Measurements from ENCODE around the gene AQP2. TPM values are rescaled to one million over a fixed set of nuclear protein-coding genes. Genes with fewer than 3 reads are reported as not detected.
A peak's percentile ranks its signal among the peaks of the same experiment; 100 is the strongest.

Gene AQP2
- total and polyA plus RNA-seq, 4 experiments from 2014 or later = not detected

DNA sequence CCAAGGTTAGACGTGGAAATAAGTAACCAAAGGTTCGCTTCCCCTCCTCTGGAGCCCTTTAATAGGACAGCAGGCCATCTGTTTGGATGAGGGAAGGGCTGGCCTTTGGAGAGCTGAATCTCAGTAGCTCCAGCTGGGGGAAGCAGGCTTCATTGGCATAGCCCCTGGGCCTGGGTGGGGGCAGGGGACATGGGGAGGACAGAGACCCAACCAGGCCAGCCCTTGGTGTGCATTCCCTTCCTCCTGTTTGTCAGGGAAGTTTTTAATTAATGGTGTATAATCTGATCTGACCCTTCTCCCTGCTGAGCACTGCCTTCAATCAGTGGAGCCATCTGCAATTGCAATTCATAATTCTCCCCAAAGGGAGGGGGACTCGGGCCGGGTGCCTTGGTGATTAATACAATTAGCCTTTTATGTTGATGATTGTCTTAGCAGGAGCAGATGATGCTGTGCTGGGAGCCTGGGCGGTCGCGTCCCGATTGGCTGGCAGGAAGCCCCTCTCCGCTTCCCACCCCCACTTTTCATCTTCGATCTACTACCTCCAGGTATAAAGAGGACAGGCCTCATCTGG is 28.6 kb downstream of the AQP2 start:
- ChIA-PET POLR2A (ENCODE audit: partially characterized antibody) (no interaction called here), CTCF (ENCODE audit: partially characterized antibody) (interaction anchor here (0.7 to 7.2 kb wide), 4 partner anchors 11 to 132 kb away, joined by 3 to 52 read pairs (median 4); partner anchors contain the start of gene COX14)
- Histone ChIP-seq H3K9me3 (ENCODE audit: control insufficient read depth in 1 of 2, low read length in 2 of 2) (no peaks in the 10 kb centered on the region), H3K4me3 (ENCODE audit: low read length in 2 of 2) (no peak overlapping the region), H3K27ac (ENCODE audit: low read depth, low read length) (no peak overlapping the region), H3K4me1 (ENCODE audit: insufficient read depth, low read length) (no peaks in the 10 kb centered on the region), H3K27me3 (ENCODE audit: insufficient read depth, low read length) (no peaks in the 10 kb centered on the region), H3K36me3 (ENCODE audit: insufficient read depth, low read length) (no peaks in the 10 kb centered on the region)
- Mint-ChIP-seq H3K27ac (no peak overlapping the region), H3K36me3 (no peaks in the 10 kb centered on the region), H3K4me3 (no peak overlapping the region), H3K4me1 (no peaks in the 10 kb centered on the region), H3K27me3 (no peaks in the 10 kb centered on the region), H3K9me3 (no peaks in the 10 kb centered on the region)
- DNase-seq = no peak
- intact Hi-C loops (cut with micrococcal nuclease) = no loop called here

DNA sequence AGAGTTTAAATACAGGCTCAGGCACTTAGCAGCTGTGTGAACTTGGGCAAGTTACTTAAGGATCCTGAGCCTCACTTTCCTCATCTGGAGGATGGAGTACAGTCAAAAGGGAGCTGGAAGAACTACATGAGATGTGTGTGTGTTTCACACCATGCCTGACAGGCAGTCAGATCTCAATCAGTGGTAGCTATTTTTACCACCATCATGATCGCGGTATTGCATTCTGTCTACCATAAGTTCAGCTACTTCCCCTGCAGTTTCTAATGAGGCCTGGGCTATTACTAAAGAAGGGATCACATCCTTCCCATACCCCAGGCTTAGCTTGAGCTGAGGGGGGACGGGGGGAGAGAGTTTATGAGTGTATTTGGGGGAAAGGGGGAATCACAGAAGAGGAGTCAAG is 29.3 kb downstream of the AQP2 start:
- no peak overlapping the region for H3K27ac Mint-ChIP-seq
- no peaks in the 10 kb centered on the region for H3K36me3 ChIP-seq (ENCODE audit: insufficient read depth, low read length)
- POLR2A ChIA-PET (ENCODE audit: partially characterized antibody) = no interaction called here

DNA sequence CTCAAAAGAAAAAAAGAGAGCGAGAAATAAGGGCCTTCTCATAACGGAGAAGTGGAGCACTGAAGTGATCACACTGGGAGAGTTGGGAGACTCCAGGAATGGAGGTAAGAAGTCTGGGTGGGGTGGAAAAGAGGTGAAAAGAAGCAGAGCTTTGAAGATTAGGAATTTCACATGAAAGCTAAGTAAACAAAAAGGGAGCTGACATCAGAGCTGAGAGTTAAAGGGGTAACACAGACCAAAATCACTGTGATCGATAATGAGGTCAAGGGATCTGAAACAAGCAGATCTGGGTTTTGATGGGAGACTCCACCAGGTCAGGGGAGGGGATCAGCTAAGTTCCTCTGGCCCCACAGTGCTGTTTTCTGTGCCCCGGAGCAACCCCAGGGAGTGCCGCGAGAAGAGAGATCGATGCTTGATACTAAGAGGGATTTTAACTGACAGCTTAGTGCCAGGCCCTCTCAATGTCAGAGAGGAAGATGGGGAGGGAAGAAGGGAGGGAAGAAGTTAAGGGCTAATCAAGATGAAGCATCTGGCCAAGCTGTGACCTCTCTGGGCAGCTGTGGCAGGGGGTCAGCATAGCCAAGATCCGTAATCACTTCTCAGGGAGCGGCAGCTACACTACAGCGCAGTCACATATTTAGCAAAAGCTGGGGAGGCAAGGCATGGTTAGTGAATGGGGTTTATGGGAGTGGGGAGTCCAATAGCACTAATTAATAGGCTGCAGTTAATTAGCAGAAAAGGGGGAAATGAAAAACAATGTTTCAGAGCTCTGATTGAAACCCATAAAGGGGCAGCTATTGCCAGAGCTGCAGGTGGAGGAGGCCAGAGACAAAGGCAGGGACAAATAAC is 30.2 kb downstream of the AQP2 start:
- Histone ChIP-seq H3K27me3 (ENCODE audit: insufficient read depth, low read length) (no peaks in the 10 kb centered on the region), H3K27ac (ENCODE audit: low read depth, low read length) (no peak overlapping the region), H3K4me3 (ENCODE audit: low read length in 2 of 2) (no peak overlapping the region), H3K4me1 (ENCODE audit: insufficient read depth, low read length) (no peaks in the 10 kb centered on the region), H3K9me3 (ENCODE audit: control insufficient read depth in 1 of 2, low read length in 2 of 2) (no peaks in the 10 kb centered on the region), H3K36me3 (ENCODE audit: insufficient read depth, low read length) (no peaks in the 10 kb centered on the region)
- Mint-ChIP-seq H3K27me3 (no peaks in the 10 kb centered on the region), H3K27ac (peak overlapping the region in 1 of 7 donors; percentile 15), H3K36me3 (no peaks in the 10 kb centered on the region), H3K4me1 (no peaks in the 10 kb centered on the region), H3K4me3 (no peak overlapping the region), H3K9me3 (no peaks in the 10 kb centered on the region)
- ChIA-PET POLR2A (ENCODE audit: partially characterized antibody) (no interaction called here), CTCF (ENCODE audit: partially characterized antibody) (interaction anchor here (0.9 to 7.2 kb wide), 5 partner anchors 9 to 93 kb away, joined by 3 to 52 read pairs (median 6); no protein-coding TSS in a partner anchor)
- intact Hi-C loops (cut with micrococcal nuclease) = no loop called here
- DNase-seq = no peak

More for the DNA sequence above, 29.3 kb downstream of the AQP2 start:
- Mint-ChIP-seq H3K4me3 (no peak overlapping the region), H3K36me3 (no peaks in the 10 kb centered on the region), H3K9me3 (no peaks in the 10 kb centered on the region), H3K27me3 (no peaks in the 10 kb centered on the region), H3K4me1 (no peaks in the 10 kb centered on the region)
- no peak for DNase-seq
- Histone ChIP-seq H3K27ac (ENCODE audit: low read depth, low read length) (no peak overlapping the region), H3K9me3 (ENCODE audit: control insufficient read depth in 1 of 2, low read length in 2 of 2) (no peaks in the 10 kb centered on the region), H3K4me1 (ENCODE audit: insufficient read depth, low read length) (no peaks in the 10 kb centered on the region), H3K27me3 (ENCODE audit: insufficient read depth, low read length) (no peaks in the 10 kb centered on the region), H3K4me3 (ENCODE audit: low read length in 2 of 2) (no peak overlapping the region)
- CTCF ChIA-PET (ENCODE audit: partially characterized antibody) = interaction anchor here (0.7 to 7.2 kb wide), 3 partner anchors 8 to 114 kb away, joined by 3 to 52 read pairs (median 4); no protein-coding TSS in a partner anchor
- intact Hi-C loops (cut with micrococcal nuclease) = no loop called here

DNA sequence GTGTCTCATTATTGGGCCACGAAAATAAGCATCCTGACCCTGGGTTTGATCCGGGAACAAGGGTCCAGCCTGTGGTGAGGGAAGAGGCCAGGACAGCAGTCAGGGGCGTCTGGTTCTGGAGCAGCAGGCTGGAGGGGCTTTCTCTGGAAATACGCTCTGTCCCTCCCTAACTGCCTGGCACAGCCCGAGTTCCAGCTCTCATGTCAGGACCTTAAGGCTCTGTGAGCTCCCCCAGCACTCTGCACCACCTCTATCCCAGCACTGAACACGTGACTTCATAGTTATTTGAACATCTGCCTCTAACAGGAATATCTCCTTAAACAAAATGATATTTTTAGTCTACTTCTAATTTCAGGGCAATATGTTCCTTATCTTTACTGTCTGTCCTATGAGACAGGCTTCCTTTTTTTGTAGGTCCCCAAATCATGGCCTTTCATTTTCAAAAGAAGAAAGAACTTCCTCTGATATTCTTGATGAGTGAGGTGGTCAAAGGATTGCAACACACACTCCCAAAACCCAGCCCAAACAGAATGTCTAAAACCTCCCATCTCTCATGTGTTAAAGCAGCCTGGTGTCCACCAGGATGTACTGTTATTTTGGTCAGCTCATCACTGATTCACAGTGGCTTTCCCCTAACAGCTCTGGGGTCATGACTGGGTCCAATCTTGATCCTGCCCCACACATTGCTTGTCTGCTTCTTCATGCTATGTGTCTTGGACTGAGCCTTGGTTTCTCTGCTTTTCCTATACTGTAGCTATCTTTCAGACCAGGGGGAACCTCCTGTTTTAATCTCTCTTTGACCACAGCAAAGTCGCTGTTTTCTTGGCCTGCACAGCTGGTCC is 31.9 kb downstream of the AQP2 start:
- no peaks in the 10 kb centered on the region for H3K27me3 Mint-ChIP-seq
- H3K4me3 ChIP-seq (ENCODE audit: low read length in 2 of 2) = no peak overlapping the region
- H3K27ac ChIP-seq (ENCODE audit: low read depth, low read length) = no peak overlapping the region
- no peak for DNase-seq
- POLR2A ChIA-PET (ENCODE audit: partially characterized antibody) = interaction anchor here (0.6 kb wide), 1 partner anchor 241 kb away, joined by 3 read pairs; the partner anchor contains the start of gene TMBIM6
- H3K4me1 Mint-ChIP-seq = no peaks in the 10 kb centered on the region
- H3K36me3 ChIP-seq (ENCODE audit: insufficient read depth, low read length) = no peaks in the 10 kb centered on the region
- H3K9me3 Mint-ChIP-seq = no peaks in the 10 kb centered on the region
- H3K27me3 ChIP-seq (ENCODE audit: insufficient read depth, low read length) = no peaks in the 10 kb centered on the region
- no peaks in the 10 kb centered on the region for H3K36me3 Mint-ChIP-seq
- intact Hi-C loops (cut with micrococcal nuclease) = no loop called here
- H3K4me1 ChIP-seq (ENCODE audit: insufficient read depth, low read length) = no peaks in the 10 kb centered on the region
- no peaks in the 10 kb centered on the region for H3K9me3 ChIP-seq (ENCODE audit: control insufficient read depth in 1 of 2, low read length in 2 of 2)
- H3K4me3 Mint-ChIP-seq = no peak overlapping the region
- peak overlapping the region in 2 of 7 donors; percentile 35 to 39 for H3K27ac Mint-ChIP-seq
- CTCF ChIA-PET (ENCODE audit: partially characterized antibody) = interaction anchor here (0.6 to 7.2 kb wide), 8 partner anchors 8 to 89 kb away, joined by 3 to 52 read pairs (median 3); no protein-coding TSS in a partner anchor

DNA sequence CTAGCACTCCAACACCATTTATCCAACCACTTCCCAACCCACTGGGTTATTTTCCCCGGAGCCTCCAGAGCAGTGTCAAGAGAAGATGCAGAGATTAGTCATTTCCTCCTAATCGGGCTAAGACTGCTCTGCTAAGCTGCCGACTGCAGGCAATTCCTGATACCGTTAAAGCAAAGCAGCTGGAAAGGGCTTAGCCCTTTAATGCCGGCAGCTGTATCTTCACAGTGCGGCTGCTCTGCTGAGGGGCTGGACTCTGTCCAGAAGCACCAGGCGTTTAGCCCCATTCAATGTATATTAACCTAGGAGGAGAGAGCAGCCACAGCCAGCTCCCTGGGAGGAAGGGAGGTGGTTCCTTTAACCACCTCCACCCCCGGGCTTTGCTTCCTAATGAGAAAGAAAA is 33.4 kb downstream of the AQP2 start:
- intact Hi-C loops (cut with micrococcal nuclease) = no loop called here
- Mint-ChIP-seq H3K36me3 (peaks cover 0 to 4% of the 10 kb centered on the region in 2 donors), H3K4me3 (no peak overlapping the region), H3K4me1 (no peaks in the 10 kb centered on the region), H3K27ac (peak overlapping the region in 1 of 7 donors; percentile 22), H3K27me3 (no peaks in the 10 kb centered on the region), H3K9me3 (no peaks in the 10 kb centered on the region)
- Histone ChIP-seq H3K4me1 (ENCODE audit: insufficient read depth, low read length) (no peaks in the 10 kb centered on the region), H3K27ac (ENCODE audit: low read depth, low read length) (no peak overlapping the region), H3K36me3 (ENCODE audit: insufficient read depth, low read length) (no peaks in the 10 kb centered on the region), H3K9me3 (ENCODE audit: control insufficient read depth in 1 of 2, low read length in 2 of 2) (no peaks in the 10 kb centered on the region), H3K27me3 (ENCODE audit: insufficient read depth, low read length) (no peaks in the 10 kb centered on the region), H3K4me3 (ENCODE audit: low read length in 2 of 2) (no peak overlapping the region)
- DNase-seq = no peak
- ChIA-PET POLR2A (ENCODE audit: partially characterized antibody) (no interaction called here), CTCF (ENCODE audit: partially characterized antibody) (interaction anchor here (1.2 to 7.2 kb wide), 2 partner anchors 16 to 38 kb away, joined by 3 to 52 read pairs; no protein-coding TSS in a partner anchor)

DNA sequence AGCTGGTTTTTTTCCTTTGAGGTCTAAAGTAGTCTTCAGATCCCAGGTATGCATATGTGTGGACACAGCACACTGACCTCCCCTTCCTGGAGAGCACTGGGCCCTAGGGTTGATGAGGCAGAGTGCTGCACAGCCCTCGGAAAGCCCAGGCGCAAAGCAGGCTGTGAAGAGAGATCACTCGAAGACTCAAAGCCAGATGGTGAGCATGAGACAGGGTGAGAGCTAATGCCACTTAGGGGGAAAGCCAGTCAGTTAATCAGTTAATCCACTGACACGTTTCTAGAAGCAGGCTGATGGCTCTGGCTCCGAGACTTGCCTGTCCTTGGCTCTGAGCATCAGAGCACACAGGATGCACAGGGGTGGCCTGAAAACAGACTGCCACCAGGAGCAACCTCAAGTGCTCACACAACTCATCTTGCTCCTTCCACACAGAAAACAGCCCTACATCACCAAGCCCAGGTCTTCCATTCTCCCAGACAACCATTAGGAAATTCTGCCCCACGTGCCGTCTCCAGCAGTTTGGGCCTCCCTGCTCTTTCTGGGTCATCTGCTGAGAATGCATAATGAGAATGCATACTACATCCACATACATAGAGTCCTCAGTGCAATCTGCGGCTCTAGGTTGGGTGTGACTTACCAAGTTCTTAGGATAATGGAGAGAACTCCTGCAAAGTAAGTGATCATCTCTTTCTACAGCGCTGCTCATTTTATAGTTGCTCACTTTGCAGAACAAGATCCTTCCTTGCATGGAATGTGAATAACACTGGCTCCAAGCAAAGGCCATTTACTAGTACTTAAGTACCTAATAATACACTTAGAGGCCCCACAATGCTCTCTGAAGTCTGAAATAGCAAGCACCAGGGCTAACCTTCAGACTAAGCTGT is 34.2 kb downstream of the AQP2 start:
- no peaks in the 10 kb centered on the region for H3K27me3 ChIP-seq (ENCODE audit: insufficient read depth, low read length)
- Mint-ChIP-seq H3K27ac (no peak overlapping the region), H3K27me3 (no peaks in the 10 kb centered on the region), H3K4me1 (no peaks in the 10 kb centered on the region), H3K36me3 (peaks cover under 1 to 8% of the 10 kb centered on the region in 2 donors), H3K9me3 (no peaks in the 10 kb centered on the region), H3K4me3 (no peak overlapping the region)
- DNase-seq = no peak
- no peaks in the 10 kb centered on the region for H3K4me1 ChIP-seq (ENCODE audit: insufficient read depth, low read length)
- H3K4me3 ChIP-seq (ENCODE audit: low read length in 2 of 2) = no peak overlapping the region
- POLR2A ChIA-PET (ENCODE audit: partially characterized antibody) = no interaction called here
- no peak overlapping the region for H3K27ac ChIP-seq (ENCODE audit: low read depth, low read length)
- H3K9me3 ChIP-seq (ENCODE audit: control insufficient read depth in 1 of 2, low read length in 2 of 2) = no peaks in the 10 kb centered on the region
- CTCF ChIA-PET (ENCODE audit: partially characterized antibody) = interaction anchor here (1.1 to 7.2 kb wide), 3 partner anchors 17 to 39 kb away, joined by 4 to 52 read pairs (median 10); no protein-coding TSS in a partner anchor
- no peaks in the 10 kb centered on the region for H3K36me3 ChIP-seq (ENCODE audit: insufficient read depth, low read length)
- intact Hi-C loops (cut with micrococcal nuclease) = no loop called here
